ENCODE measurements around the gene RFTN2.

Gene RFTN2

GRCh38 chr2:197575987-197576386 lies 99.4 kb downstream of the RFTN2 start:
- DNase-seq (ENCODE audit: low read depth), result peak; percentile 73
- H3K4me3 ChIP-seq (ENCODE audit: low read length), result no peak overlapping the region
- no peak for TF ChIP-seq CTCF (conservative IDR thresholded peaks at IDR 0.05; ENCODE audit: low read length)

- TF ChIP-seq CTCF (conservative IDR thresholded peaks at IDR 0.05; ENCODE audit: low read length), result no peak
- DNase-seq (ENCODE audit: low read depth), result no peak
- H3K4me3 ChIP-seq (ENCODE audit: low read length), result no peak overlapping the region
These were observed 101.8 kb downstream of the RFTN2 start for GRCh38 chr2:197573608-197574007.

- DNase-seq (ENCODE audit: low read depth), result peak; percentile 74
- no peak for TF ChIP-seq CTCF (conservative IDR thresholded peaks at IDR 0.05; ENCODE audit: low read length)
- H3K4me3 ChIP-seq (ENCODE audit: low read length), result no peak overlapping the region
These were observed 103.6 kb downstream of the RFTN2 start for GRCh38 chr2:197571627-197572271.

- no peak overlapping the region for H3K4me3 ChIP-seq (ENCODE audit: low read length)
- TF ChIP-seq CTCF (conservative IDR thresholded peaks at IDR 0.05; ENCODE audit: low read length), result no peak
- DNase-seq (ENCODE audit: low read depth), result no peak
These were observed 115.2 kb downstream of the RFTN2 start for GRCh38 chr2:197560146-197560665.

- DNase-seq (ENCODE audit: low read depth), result no peak
- TF ChIP-seq CTCF (conservative IDR thresholded peaks at IDR 0.05; ENCODE audit: low read length), result no peak
- H3K4me3 ChIP-seq (ENCODE audit: low read length), result no peak overlapping the region
These were observed 115.7 kb downstream of the RFTN2 start for GRCh38 chr2:197559681-197560080.

GRCh38 chr2:197558393-197558792 lies 117.0 kb downstream of the RFTN2 start:
- DNase-seq (ENCODE audit: low read depth), result no peak
- TF ChIP-seq CTCF (conservative IDR thresholded peaks at IDR 0.05; ENCODE audit: low read length), result no peak
- no peak overlapping the region for H3K4me3 ChIP-seq (ENCODE audit: low read length)

GRCh38 chr2:197556456-197556855 lies 118.9 kb downstream of the RFTN2 start:
- H3K4me3 ChIP-seq (ENCODE audit: low read length), result no peak overlapping the region
- no peak for TF ChIP-seq CTCF (conservative IDR thresholded peaks at IDR 0.05; ENCODE audit: low read length)
- peak; percentile 82 for DNase-seq (ENCODE audit: low read depth)

Measured in AG10803 (cell line).